ENCODE measurements around the gene FCSK.

The FCSK gene

DNA sequence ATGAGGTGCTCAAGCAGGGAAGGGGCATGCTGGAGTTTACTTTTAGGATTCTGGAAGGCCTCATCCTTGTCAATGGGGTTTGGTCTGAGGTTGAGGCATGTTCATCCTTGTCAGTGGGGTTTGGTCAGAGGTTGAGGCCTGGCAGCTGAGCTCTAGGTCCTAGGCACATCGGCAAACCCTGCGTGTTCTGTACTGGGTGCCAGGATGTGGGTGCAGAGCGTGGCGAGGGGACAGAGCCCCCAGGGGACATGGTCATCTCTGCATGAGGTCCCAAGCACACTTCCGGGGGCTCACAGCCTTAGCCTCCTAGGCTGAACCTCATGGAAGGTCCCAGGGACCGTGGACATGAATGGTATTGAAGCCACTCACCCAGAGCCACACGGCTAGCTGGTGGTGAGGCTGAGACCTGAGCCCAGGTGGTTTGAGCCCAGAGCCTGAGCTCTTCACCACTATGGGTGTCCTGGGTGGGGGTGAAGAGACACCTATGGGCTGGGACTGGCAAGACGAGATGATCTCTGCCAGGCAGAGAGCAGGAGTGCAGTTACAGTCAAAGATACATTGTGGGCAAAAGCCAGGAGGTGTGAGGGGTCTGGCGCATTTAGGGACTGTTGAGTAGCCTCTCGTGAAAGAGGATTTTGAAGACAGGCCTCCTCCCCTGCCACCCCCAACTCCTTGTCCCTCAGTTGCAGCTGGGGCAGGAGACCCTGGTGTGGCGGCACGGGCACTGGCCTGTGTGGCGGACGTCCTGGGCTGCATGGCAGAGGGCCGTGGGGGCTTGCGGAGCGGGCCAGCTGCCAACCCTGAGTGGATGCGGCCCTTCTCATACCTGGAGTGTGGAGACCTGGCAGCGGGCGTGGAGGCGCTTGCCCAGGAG lies 19.3 kb downstream of the FCSK start:
- no peak for TF ChIP-seq ZNF274 (IDR thresholded peaks at IDR 0.05; ENCODE audit: low read depth, low read length)

DNA sequence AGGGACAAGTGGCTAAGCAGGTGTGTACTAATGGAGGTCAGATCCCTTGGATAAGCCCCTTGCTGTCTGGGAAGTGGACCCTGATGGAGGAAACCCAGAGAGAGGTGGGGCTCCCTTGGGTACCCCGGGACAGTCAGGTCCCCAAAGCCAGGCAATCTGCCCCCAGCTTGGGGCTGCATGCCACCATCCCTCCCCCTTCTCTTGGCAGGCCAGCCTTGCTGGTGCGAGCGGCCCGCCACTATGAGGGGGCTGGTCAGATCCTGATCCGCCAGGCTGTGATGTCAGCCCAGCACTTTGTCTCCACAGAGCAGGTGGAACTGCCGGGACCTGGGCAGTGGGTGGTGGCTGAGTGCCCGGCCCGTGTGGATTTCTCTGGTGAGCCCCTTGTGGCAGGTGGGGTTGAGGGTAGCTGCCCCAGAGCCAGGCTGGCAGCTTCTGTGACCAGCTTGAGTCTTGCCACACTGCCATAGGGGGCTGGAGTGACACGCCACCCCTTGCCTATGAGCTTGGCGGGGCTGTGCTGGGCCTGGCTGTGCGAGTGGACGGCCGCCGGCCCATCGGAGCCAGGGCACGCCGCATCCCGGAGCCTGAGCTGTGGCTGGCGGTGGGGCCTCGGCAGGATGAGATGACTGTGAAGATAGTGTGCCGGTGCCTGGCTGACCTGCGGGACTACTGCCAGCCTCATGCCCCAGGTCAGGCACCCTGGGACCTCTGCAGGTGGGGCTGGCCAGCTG lies 20.1 kb downstream of the FCSK start:
- TF ChIP-seq ZNF274 (IDR thresholded peaks at IDR 0.05; ENCODE audit: low read depth, low read length): no peak
- H3K4me3 ChIP-seq (ENCODE audit: low read length): no peak overlapping the region

More for the DNA sequence above, 19.3 kb downstream of the FCSK start:
- H3K4me3 ChIP-seq (ENCODE audit: low read length): no peak overlapping the region

DNA sequence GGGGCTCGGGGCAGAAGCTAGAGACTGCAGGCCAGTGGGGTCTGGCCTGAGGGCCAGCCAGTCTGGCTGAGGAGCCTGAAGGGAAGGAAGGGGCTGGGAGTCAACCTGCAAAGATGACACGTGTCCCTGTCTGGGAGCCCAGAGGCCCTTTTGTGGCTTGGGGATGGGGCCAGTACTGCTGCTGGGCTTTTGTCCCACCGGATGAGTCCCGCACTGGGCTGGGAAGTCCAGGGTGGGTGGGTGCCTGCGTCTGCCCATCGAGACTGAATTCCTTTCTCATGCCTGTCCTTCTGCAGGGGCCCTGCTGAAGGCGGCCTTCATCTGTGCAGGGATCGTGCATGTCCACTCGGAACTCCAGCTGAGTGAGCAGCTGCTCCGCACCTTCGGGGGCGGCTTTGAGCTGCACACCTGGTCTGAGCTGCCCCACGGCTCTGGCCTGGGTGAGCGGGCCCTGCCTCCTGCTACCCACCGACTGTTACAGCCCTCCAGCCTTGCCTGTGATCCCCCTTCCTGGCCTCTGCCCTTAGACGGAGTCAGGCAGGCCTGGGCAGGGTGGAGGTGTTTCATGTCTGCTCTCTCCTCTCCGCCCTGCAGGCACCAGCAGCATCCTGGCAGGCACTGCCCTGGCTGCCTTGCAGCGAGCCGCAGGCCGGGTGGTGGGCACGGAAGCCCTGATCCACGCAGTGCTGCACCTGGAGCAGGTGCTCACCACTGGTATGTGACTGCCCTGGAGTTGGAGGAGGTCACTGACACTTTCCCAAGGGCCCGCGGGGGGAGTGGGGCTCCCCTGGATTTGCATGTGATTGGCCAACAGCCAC lies 20.9 kb downstream of the FCSK start:
- no peak overlapping the region for H3K4me3 ChIP-seq (ENCODE audit: low read length)
- TF ChIP-seq ZNF274 (IDR thresholded peaks at IDR 0.05; ENCODE audit: low read depth, low read length): no peak

DNA sequence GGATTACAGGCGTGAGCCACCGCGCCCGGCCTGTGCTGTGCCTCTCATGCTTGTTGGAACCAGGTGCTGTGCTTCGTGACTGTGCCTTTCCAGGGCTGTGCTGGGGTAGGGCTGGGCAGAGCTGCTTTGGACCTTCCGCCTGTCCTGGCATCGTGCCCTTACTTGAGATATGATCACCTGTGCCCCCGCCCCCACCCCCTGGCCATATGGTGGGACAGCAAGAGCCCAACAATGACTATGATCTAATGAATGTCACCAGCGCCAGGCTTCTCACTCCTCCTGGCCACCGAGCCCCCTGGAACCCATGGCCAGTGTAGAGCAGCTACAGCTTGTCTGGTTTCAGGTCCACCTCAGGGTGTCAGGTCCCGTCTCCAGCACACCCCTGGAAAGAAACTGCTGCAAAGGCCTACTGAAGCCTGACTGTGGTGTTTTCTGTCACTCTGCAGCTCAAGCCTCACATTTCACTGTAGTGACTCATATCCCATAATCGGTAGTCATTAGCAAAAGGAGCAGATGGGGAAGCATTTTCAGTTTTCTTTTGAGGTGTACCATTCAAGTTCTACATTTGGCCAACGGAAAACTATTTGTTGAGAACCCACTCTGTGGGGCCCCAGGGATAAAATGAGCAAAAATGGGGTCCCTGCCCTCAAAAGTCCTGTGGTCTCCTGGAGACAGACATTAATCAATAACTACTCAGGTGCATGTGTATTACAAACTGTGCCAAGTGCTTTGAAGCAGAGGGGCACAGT lies 22.1 kb downstream of the FCSK start:
- TF ChIP-seq ZNF274 (IDR thresholded peaks at IDR 0.05; ENCODE audit: low read depth, low read length): no peak

DNA sequence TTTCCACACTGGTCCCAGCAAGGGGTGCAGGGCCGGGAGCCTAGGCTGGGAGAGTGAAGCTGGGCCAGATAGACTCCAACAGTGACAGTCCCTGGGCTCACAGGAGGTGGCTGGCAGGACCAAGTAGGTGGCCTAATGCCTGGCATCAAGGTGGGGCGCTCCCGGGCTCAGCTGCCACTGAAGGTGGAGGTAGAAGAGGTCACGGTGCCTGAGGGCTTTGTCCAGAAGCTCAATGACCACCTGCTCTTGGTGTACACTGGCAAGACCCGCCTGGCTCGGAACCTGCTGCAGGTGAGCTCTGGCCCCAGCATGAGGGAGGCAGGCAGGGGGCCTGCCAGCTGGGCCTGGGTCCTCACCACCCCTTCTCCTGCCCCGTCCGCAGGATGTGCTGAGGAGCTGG lies 23.8 kb downstream of the FCSK start:
- H3K4me3 ChIP-seq (ENCODE audit: low read length): no peak overlapping the region

More for the DNA sequence above, 22.1 kb downstream of the FCSK start:
- H3K4me3 ChIP-seq (ENCODE audit: low read length): no peak overlapping the region

DNA sequence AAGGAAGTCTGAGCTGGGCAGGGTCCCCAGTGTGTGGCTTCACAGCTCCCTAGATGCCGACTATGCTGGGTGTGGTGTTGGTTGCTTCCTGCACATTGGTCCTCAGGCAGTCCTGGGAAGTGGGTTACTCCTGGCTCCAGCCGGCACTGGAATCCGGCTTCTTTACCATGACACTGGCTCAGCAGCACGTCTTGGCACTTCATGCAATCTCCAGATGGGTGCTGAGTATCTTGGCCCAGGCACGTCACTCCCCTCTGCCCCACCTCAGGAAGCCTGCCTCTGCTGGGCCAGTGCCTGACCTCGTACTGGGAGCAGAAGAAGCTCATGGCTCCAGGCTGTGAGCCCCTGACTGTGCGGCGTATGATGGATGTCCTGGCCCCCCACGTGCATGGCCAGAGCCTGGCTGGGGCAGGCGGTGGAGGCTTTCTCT lies 24.5 kb downstream of the FCSK start:
- no peak for TF ChIP-seq ZNF274 (IDR thresholded peaks at IDR 0.05; ENCODE audit: low read depth, low read length)
- H3K4me3 ChIP-seq (ENCODE audit: low read length): no peak overlapping the region

More for the DNA sequence above, 23.8 kb downstream of the FCSK start:
- TF ChIP-seq ZNF274 (IDR thresholded peaks at IDR 0.05; ENCODE audit: low read depth, low read length): no peak

DNA sequence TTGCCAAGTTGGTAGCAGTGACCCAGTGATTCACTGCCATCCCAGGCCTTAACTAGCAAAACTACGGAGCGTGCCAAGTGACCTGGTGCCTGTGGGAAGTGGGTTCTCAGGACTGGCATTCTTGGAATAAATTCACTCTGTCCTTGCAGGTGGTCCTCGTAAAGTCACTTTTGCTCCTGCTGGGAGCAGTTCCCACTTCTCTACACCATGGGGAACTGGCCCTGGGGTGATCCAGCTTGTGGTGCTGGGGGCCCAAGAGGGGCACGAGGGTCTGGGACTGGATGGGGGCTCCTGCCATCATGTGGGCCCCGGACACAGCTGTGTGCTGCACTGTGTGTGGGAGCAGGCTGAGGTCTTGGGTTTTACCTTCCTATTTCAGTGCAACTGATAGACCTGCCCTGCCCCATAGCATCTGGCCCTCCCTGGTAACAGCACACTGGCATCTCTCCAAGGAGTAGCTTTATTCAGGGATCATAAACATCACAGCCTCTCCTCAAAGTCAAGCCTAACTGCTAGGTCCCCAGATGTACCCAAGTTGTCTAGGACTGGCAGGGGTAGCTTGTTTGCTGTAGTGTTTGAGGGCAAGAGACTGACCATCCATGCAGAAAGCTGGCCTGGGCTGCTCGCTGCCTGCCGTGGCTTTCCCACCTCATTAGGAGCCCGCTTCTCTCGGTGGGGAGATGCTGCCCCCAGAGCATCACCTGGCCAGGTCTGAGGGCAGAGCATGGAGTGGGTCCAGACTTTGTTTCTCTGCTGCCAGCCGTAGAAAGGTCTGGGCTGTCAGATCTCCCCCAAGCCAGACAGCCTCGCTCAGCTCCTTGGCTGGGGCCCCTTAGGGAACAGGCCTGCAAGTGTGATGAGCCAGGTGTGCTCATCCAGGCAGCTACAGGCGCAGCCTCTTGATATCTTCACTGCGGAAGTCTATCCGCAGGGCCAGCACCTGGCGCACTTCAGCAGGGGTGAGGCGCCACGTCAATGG lies 26.0 kb downstream of the FCSK start:
- no peak overlapping the region for H3K4me3 ChIP-seq (ENCODE audit: low read length)
- no peak for TF ChIP-seq ZNF274 (IDR thresholded peaks at IDR 0.05; ENCODE audit: low read depth, low read length)

DNA sequence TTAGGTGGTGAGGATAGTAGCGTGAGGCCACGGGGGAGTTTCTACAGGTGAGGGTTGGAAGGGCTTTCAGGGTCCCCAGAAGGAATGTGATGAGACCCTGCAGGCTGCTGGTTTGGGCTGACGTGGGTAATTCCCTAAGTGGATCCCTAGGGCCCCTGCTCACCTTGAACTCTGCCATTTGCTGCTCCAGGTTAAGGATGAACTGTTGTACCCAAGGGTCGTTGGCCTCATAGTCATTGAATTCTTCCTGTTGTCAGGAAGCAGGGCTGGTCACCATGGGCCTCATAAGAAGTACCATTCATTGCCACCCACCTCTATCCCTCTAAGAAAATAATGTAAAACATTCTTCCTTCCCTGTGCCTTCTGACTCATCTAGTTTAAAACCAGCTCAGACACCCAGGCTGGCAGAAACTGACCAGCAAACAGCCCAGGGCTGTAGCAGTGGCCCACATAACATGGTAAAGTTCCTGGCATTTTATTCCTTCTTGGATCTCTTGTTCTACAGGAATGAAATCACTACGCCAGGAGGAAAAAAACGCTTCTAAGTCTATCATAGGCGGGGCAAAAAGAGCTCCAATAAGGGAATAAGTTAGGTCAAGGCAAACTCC lies 27.6 kb downstream of the FCSK start:
- TF ChIP-seq ZNF274 (IDR thresholded peaks at IDR 0.05; ENCODE audit: low read depth, low read length): no peak
- H3K4me3 ChIP-seq (ENCODE audit: low read length): no peak overlapping the region

DNA sequence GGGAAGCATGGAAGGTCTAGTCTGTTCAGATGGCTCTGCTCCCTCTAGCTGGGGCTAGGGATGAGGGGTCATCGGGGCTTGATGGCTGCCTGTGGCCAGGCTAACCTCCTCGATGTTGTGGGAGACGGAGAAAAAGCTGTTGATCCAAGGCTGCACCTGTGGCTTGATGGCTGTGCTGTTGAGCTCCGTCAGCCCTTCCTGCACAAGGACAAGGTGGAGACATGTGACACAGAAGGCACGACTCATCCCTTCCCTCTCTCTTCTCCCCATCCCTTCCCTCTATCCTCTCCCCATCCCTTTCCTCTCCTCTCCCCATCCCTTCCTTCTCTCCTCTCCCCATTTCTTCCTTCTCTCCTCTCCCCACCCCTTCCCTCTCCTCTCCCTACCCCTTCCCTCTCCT lies 28.2 kb downstream of the FCSK start:
- TF ChIP-seq ZNF274 (IDR thresholded peaks at IDR 0.05; ENCODE audit: low read depth, low read length): no peak
- H3K4me3 ChIP-seq (ENCODE audit: low read length): no peak overlapping the region

DNA sequence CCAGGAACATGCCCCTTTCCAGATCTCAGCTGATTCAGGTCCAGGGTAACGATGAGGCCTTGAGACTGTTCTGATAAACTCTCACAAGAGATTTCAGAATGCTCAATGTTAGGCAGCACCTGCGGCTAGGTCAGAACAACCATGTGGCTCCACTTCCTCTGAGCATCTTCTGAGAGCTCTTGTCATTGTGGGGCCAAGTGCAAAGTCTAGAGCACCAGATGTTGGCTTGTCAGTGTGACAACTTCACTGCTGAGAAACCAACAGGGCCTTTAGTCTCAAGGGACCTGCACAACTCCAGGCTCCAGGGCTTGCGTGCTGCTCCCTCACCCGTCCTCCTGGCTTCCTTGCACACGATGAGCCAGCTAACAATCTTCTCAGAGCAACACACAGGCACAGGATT lies 29.0 kb downstream of the FCSK start:
- no peak overlapping the region for H3K4me3 ChIP-seq (ENCODE audit: low read length)
- no peak for TF ChIP-seq ZNF274 (IDR thresholded peaks at IDR 0.05; ENCODE audit: low read depth, low read length)

DNA sequence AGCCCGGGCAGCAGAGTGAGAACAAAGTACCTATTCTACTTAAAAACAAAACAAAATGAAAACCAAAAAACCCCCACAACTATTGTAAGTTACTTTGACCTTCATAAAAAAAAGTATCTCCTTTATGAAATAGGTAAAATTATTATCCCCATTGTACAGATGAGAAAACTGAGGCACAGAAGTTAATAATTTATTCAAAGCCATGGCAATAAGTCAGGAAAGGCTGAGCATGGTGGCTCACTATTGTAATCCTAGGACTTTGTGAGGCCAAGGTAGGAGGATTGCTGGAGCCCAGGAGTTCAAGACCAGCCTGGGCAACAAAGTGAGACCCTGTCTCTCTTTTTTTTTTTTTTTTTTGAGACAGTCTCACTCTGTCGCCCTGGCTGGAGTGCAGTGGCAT lies 30.5 kb downstream of the FCSK start:
- no peak overlapping the region for H3K4me3 ChIP-seq (ENCODE audit: low read length)
- no peak for TF ChIP-seq ZNF274 (IDR thresholded peaks at IDR 0.05; ENCODE audit: low read depth, low read length)

DNA sequence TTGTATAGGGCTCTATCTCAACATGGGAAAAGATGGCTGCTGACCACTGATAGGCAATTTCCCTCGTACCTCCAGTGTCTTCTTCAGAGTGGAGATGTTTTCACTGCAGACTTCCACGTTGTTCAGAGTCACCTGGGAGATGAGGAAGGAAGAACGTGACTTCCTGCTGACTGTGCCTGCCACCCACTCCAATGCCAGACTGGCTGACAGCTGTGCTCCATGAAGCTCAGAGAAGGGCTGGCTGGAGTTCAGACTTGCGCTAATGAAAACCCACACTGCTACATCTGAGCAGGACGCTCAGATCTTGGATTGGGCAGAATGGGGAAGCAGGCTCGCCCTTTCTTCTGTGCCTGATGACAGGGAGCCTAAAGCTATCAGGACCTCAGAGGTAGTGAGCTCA lies 35.9 kb downstream of the FCSK start:
- no peak overlapping the region for H3K4me3 ChIP-seq (ENCODE audit: low read length)
- no peak for TF ChIP-seq ZNF274 (IDR thresholded peaks at IDR 0.05; ENCODE audit: low read depth, low read length)

Data from GM08714 (cell line).